Sigmoid colon (tissue), 4 donors: Measurements from ENCODE around the gene GPD1L.

Source experiments
- CTCF ChIP-seq, 4 experiments: fragments of 450-650 bp in 3 of 4; fragments of 200-600 bp in 1 of 4; IDR thresholded peaks; one replicate each; pipeline ENCODE4 v1.5.1; 2016 to 2019; ENCODE audit warnings: antibody characterized with exemption in 4 of 4, mild to moderate bottlenecking in 3 of 4, moderate library complexity in 2 of 4
- EP300 ChIP-seq, 4 donors: sonication (generic); formaldehyde crosslinking; IDR thresholded peaks; one replicate each; pipeline ENCODE4 v1.6.1; 2017; ENCODE audit warnings: antibody characterized with exemption in 4 of 4
- POLR2AphosphoS5 ChIP-seq, 4 donors: sonication (generic); formaldehyde crosslinking; IDR thresholded peaks; one replicate each; pipeline ENCODE4 v1.6.1; 2017; ENCODE audit warnings: antibody characterized with exemption in 4 of 4

- no peak for TF ChIP-seq EP300 (IDR thresholded peaks at IDR 0.05)
- TF ChIP-seq CTCF (IDR thresholded peaks at IDR 0.05): no peak
- no peak for TF ChIP-seq POLR2AphosphoS5 (IDR thresholded peaks at IDR 0.05)
Measured at GRCh38 chr3:32147509-32147908, 41.1 kb downstream of the GPD1L start.
